ENCODE results near the gene PHACTR1.

- TF ChIP-seq JUNB (IDR thresholded peaks at IDR 0.05) (no peak), BCL3 (IDR thresholded peaks at IDR 0.05) (no peak), POLR2A (IDR thresholded peaks at IDR 0.05; ENCODE audit: low read length) (no peak)
Measured at GRCh38 chr6:12827921-12828320, 111.4 kb downstream of the PHACTR1 start.

Measured in A549 (cell line).